ENCODE measurements around the gene GTF3C5. TPM values are rescaled to one million over a fixed set of nuclear protein-coding genes. Genes with fewer than 3 reads are reported as not detected.
A peak's percentile ranks its signal among the peaks of the same experiment; 100 is the strongest.
"Not testable (repeated sequence)": the region's sequence is repeated elsewhere in the genome, so short reads cannot be mapped to it uniquely, and the experiment has no call there.

Gene GTF3C5
- total and polyA plus RNA-seq, 8 donors: 25.7 to 85.2 (median 45.4) TPM

- WGBS, 5 donors: 68 to 84% (median 78%) methylated on average over 9 to 12 of the region's 12 CpGs
- Histone ChIP-seq H3K27me3 (no peaks in the 10 kb centered on the region), H3K4me1 (peaks cover 0 to 12% (median 0%) of the 10 kb centered on the region in 4 donors), H3K9me3 (no peaks in the 10 kb centered on the region), H3K27ac (no peak overlapping the region), H3K4me3 (no peak overlapping the region), H3K36me3 (peaks cover 41 to 51% (median 50%) of the 10 kb centered on the region in 4 donors)
- TF ChIP-seq POLR2AphosphoS5 (IDR thresholded peaks at IDR 0.05): no peak
- TF ChIP-seq POLR2A (IDR thresholded peaks at IDR 0.05): no peak
- TF ChIP-seq CTCF (IDR thresholded peaks at IDR 0.05): no peak
- intact Hi-C loops (cut with DNase I; ENCODE audit: low total_unique reads): no loop called here
- DNase-seq: no peak
Measured at GRCh38 chr9:133058550-133059320, 27.9 kb downstream of the GTF3C5 start.

DNA sequence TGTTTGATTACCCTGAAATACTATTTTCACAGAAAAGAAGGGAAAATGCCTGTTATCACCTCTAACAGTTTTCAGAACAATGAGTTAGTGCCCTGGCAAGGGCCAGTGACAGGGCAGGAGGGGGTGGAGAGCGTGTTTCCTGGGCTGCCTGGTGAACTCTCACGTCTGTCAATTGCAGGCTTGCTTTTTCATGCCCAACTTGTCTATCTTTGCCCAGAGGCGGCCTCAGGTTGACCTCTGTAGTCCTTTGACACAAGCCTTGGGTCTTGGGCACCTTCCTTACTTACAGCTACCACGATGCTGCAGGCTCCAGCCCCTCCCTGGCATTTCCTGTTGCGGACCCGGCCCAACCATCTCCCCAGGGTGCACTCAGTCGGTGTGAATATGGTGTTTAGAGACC is 28.8 kb downstream of the GTF3C5 start:
- DNase-seq: no peak
- Histone ChIP-seq H3K27ac (no peak overlapping the region), H3K9me3 (no peaks in the 10 kb centered on the region), H3K4me3 (no peak overlapping the region), H3K36me3 (peaks cover 32 to 47% (median 41%) of the 10 kb centered on the region in 4 donors), H3K27me3 (no peaks in the 10 kb centered on the region), H3K4me1 (peaks cover 0 to 12% (median 0%) of the 10 kb centered on the region in 4 donors)
- WGBS, 5 donors: 51 to 69% (median 64%) methylated on average over 7 of the region's 7 CpGs
- intact Hi-C loops (cut with DNase I; ENCODE audit: low total_unique reads): no loop called here
- no peak for TF ChIP-seq EP300 (IDR thresholded peaks at IDR 0.05)
- TF ChIP-seq CTCF (IDR thresholded peaks at IDR 0.05): no peak
- no peak for TF ChIP-seq POLR2AphosphoS5 (IDR thresholded peaks at IDR 0.05)
- TF ChIP-seq POLR2A (IDR thresholded peaks at IDR 0.05): no peak

GRCh38 chr9:133060417-133060841 is 29.6 kb downstream of the GTF3C5 start:
- Histone ChIP-seq H3K27ac (no peak overlapping the region), H3K36me3 (peaks cover 24 to 46% (median 38%) of the 10 kb centered on the region in 4 donors), H3K27me3 (no peaks in the 10 kb centered on the region), H3K9me3 (no peaks in the 10 kb centered on the region), H3K4me3 (no peak overlapping the region), H3K4me1 (peaks cover 0 to 5% (median 0%) of the 10 kb centered on the region in 4 donors)
- DNase-seq: no peak
- 46 to 76% (median 55%) methylated on average over 5 to 6 of the region's 6 CpGs for WGBS, 5 donors
- TF ChIP-seq POLR2AphosphoS5 (IDR thresholded peaks at IDR 0.05) (no peak), EP300 (IDR thresholded peaks at IDR 0.05) (no peak), CTCF (IDR thresholded peaks at IDR 0.05) (no peak), POLR2A (IDR thresholded peaks at IDR 0.05) (no peak)
- intact Hi-C loops (cut with DNase I; ENCODE audit: low total_unique reads): no loop called here

DNA sequence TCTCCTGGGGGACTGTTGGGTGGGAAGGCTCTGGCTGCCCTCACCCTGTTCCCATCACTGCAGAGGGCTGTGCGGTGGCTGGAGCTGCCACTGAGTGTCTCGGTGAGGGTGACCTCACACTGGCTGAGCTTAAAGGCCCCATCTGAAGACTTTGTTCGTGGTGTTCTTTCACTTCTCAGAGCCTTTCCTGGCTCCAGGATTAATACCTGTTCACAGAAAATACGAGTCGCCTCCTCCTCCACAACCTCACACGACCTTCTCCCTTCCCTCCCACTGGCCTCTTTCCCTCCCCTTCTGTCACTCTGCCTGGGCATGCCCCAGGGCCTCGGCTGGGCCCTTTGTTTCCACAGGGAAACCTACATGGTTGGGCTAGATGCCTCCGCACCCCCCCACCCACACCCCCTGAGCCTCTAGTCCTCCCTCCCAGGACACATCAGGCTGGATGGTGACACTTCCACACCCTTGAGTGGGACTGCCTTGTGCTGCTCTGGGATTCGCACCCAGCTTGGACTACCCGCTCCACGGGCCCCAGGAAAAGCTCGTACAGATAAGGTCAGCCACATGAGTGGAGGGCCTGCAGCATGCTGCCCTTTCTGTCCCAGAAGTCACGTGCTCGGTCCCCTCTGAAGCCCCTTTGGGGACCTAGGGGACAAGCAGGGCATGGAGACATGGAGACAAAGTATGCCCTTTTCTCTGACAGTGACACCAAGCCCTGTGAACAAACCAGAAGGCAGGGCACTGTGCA is 30.4 kb downstream of the GTF3C5 start:
- H3K27me3 ChIP-seq; H3K4me3 ChIP-seq; H3K4me1 ChIP-seq; DNase-seq; intact Hi-C loops (cut with DNase I; ENCODE audit: low total_unique reads); H3K27ac ChIP-seq; H3K9me3 ChIP-seq: not testable (repeated sequence)
- H3K36me3 ChIP-seq: peaks cover 16 to 41% (median 32%) of the 10 kb centered on the region in 4 donors
- WGBS, 5 donors: 52 to 61% (median 58%) methylated on average over 11 to 14 of the region's 14 CpGs

GRCh38 chr9:133061764-133062145 is 31.0 kb downstream of the GTF3C5 start, which contains the start of gene CEL:
Gene CEL, plus strand, starts transcription at chr9:133061981. Its CDS starts 22 bp downstream, at chr9:133062003.
- H3K27ac ChIP-seq; H3K9me3 ChIP-seq; H3K27me3 ChIP-seq; H3K4me3 ChIP-seq; intact Hi-C loops (cut with DNase I; ENCODE audit: low total_unique reads); H3K4me1 ChIP-seq: not testable (repeated sequence)
- 40 to 80% (median 48%) methylated on average over 1 to 2 of the region's 9 CpGs for WGBS, 5 donors
- H3K36me3 ChIP-seq: peaks cover 11 to 41% (median 29%) of the 10 kb centered on the region in 4 donors
- DNase-seq: peak in 1 of 2 donors; percentile 59

DNA sequence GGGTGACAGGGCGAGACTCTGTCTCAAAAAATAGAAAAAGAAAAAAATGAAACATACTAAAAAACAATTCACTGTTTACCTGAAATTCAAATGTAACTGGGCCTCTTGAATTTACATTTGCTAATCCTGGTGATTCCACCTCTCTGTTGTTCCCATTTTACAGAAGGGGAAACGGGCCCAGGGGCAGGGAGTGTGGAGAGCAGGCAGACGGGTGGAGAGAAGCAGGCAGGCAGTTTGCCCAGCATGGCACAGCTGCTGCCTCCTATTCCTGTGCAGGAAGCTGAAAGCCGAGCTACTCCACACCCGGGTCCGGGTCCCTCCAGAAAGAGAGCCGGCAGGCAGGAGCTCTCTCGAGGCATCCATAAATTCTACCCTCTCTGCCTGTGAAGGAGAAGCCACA is 31.8 kb downstream of the GTF3C5 start:
- H3K9me3 ChIP-seq; H3K4me3 ChIP-seq; H3K27ac ChIP-seq; H3K4me1 ChIP-seq; intact Hi-C loops (cut with DNase I; ENCODE audit: low total_unique reads); DNase-seq; H3K27me3 ChIP-seq: not testable (repeated sequence)
- 58 to 80% (median 66%) methylated on average over 3 to 6 of the region's 8 CpGs for WGBS, 5 donors
- H3K36me3 ChIP-seq: peaks cover 3 to 37% (median 22%) of the 10 kb centered on the region in 4 donors

Measured in stomach (tissue), 9 donors.